IPS-15b (cell line): ENCODE measurements around the gene CYP51A1.
A peak's percentile ranks its signal among the peaks of the same experiment; 100 is the strongest.
"Not testable (repeated sequence)": the region's sequence is repeated elsewhere in the genome, so short reads cannot be mapped to it uniquely, and the experiment has no call there.

ENCODE experiments used
- H3K27me3 ChIP-seq: one replicate; pipeline ENCODE4 v1.6.1; 2013; ENCODE audit warnings: low read length; ENCODE audit not compliant: control insufficient read depth, insufficient read depth
- H3K36me3 ChIP-seq: one replicate; pipeline ENCODE4 v1.6.1; 2013; ENCODE audit warnings: low read length; ENCODE audit not compliant: control insufficient read depth, insufficient read depth
- H3K4me1 ChIP-seq: one replicate; pipeline ENCODE4 v1.6.1; 2013; ENCODE audit warnings: mild to moderate bottlenecking, low read length; ENCODE audit not compliant: control insufficient read depth, insufficient read depth
- H3K4me3 ChIP-seq: one replicate; pipeline ENCODE4 v1.5.1; 2013; ENCODE audit warnings: low read depth, low read length
- H3K9ac ChIP-seq: one replicate; pipeline ENCODE4 v1.6.1; 2013; ENCODE audit warnings: low read depth, mild to moderate bottlenecking, low read length
- H3K9me3 ChIP-seq: one replicate; pipeline ENCODE4 v1.6.1; 2013; ENCODE audit warnings: mild to moderate bottlenecking, low read length; ENCODE audit not compliant: control insufficient read depth, insufficient read depth

The CYP51A1 gene

GRCh38 chr7:92143192-92143880 is 9.1 kb upstream of the CYP51A1 start:
- not testable (repeated sequence) for H3K9me3 ChIP-seq, H3K4me3 ChIP-seq, H3K9ac ChIP-seq, H3K4me1 ChIP-seq, H3K36me3 ChIP-seq, H3K27me3 ChIP-seq

GRCh38 chr7:92142791-92143190 is 8.5 kb upstream of the CYP51A1 start:
- H3K4me1 ChIP-seq, H3K4me3 ChIP-seq, H3K36me3 ChIP-seq, H3K27me3 ChIP-seq, H3K9ac ChIP-seq, H3K9me3 ChIP-seq: not testable (repeated sequence)

- Histone ChIP-seq H3K27me3 (no peaks in the 10 kb centered on the region), H3K9ac (no peak overlapping the region), H3K4me1 (no peaks in the 10 kb centered on the region), H3K4me3 (no peak overlapping the region), H3K36me3 (no peaks in the 10 kb centered on the region), H3K9me3 (no peaks in the 10 kb centered on the region)
Observed at GRCh38 chr7:92141161-92141560, 6.9 kb upstream of the CYP51A1 start.

- H3K9ac ChIP-seq = no peak overlapping the region
- H3K4me3 ChIP-seq = no peak overlapping the region
- H3K4me1 ChIP-seq = peaks cover 4% of the 10 kb centered on the region
- peaks cover 4% of the 10 kb centered on the region for H3K27me3 ChIP-seq
- H3K9me3 ChIP-seq = no peaks in the 10 kb centered on the region
- H3K36me3 ChIP-seq = no peaks in the 10 kb centered on the region
Observed at GRCh38 chr7:92137557-92137956, 3.3 kb upstream of the CYP51A1 start.

GRCh38 chr7:92135052-92135889 is 994 bp upstream of the CYP51A1 start:
- Histone ChIP-seq H3K36me3 (no peaks in the 10 kb centered on the region), H3K4me3 (peak overlapping the region; percentile 86), H3K9me3 (no peaks in the 10 kb centered on the region), H3K27me3 (peaks cover 4% of the 10 kb centered on the region), H3K4me1 (peaks cover 7% of the 10 kb centered on the region), H3K9ac (peak overlapping the region; percentile 90)

- peaks cover 4% of the 10 kb centered on the region for H3K27me3 ChIP-seq
- no peaks in the 10 kb centered on the region for H3K9me3 ChIP-seq
- H3K36me3 ChIP-seq = no peaks in the 10 kb centered on the region
- peak overlapping the region; percentile 86 for H3K4me3 ChIP-seq
- H3K9ac ChIP-seq = peak overlapping the region; percentile 90
- peaks cover 7% of the 10 kb centered on the region for H3K4me1 ChIP-seq
Observed at GRCh38 chr7:92133737-92134270, 473 bp downstream of the CYP51A1 start.

- H3K9ac ChIP-seq = peak overlapping the region; percentile 54
- H3K4me3 ChIP-seq = peak overlapping the region; percentile 86
- no peaks in the 10 kb centered on the region for H3K36me3 ChIP-seq
- H3K9me3 ChIP-seq = no peaks in the 10 kb centered on the region
- peaks cover 7% of the 10 kb centered on the region for H3K4me1 ChIP-seq
- peaks cover 4% of the 10 kb centered on the region for H3K27me3 ChIP-seq
Observed at GRCh38 chr7:92133133-92133736, 1.0 kb downstream of the CYP51A1 start.

GRCh38 chr7:92131764-92132330 is 2.4 kb downstream of the CYP51A1 start:
- H3K27me3 ChIP-seq = peaks cover 4% of the 10 kb centered on the region
- no peak overlapping the region for H3K4me3 ChIP-seq
- peaks cover 7% of the 10 kb centered on the region for H3K4me1 ChIP-seq
- H3K9ac ChIP-seq = no peak overlapping the region
- H3K9me3 ChIP-seq = no peaks in the 10 kb centered on the region
- no peaks in the 10 kb centered on the region for H3K36me3 ChIP-seq

GRCh38 chr7:92131093-92131492 is 3.2 kb downstream of the CYP51A1 start:
- H3K36me3 ChIP-seq = no peaks in the 10 kb centered on the region
- H3K9me3 ChIP-seq = no peaks in the 10 kb centered on the region
- H3K4me1 ChIP-seq = peaks cover 7% of the 10 kb centered on the region
- peaks cover 4% of the 10 kb centered on the region for H3K27me3 ChIP-seq
- no peak overlapping the region for H3K4me3 ChIP-seq
- H3K9ac ChIP-seq = no peak overlapping the region

GRCh38 chr7:92121681-92122080 is 12.6 kb downstream of the CYP51A1 start:
- H3K9me3 ChIP-seq = no peaks in the 10 kb centered on the region
- no peak overlapping the region for H3K9ac ChIP-seq
- no peak overlapping the region for H3K4me3 ChIP-seq
- H3K4me1 ChIP-seq = no peaks in the 10 kb centered on the region
- H3K27me3 ChIP-seq = no peaks in the 10 kb centered on the region
- peaks cover 7% of the 10 kb centered on the region for H3K36me3 ChIP-seq

GRCh38 chr7:92119213-92119759 is 15.0 kb downstream of the CYP51A1 start:
- Histone ChIP-seq H3K9ac (no peak overlapping the region), H3K27me3 (no peaks in the 10 kb centered on the region), H3K4me3 (no peak overlapping the region), H3K9me3 (no peaks in the 10 kb centered on the region), H3K36me3 (peaks cover 7% of the 10 kb centered on the region), H3K4me1 (no peaks in the 10 kb centered on the region)
